NCI-H187 (cell line): ENCODE results near the gene UBE2Q1.

Experiments used
- DNase-seq, 2 experiments: peaks; one replicate each; lab custom pipeline; 2025; lab: John Stamatoyannopoulos, UW

UBE2Q1 gene

GRCh38 chr1:154503898-154504297 lies 54.6 kb downstream of the UBE2Q1 start:
- no peak for DNase-seq

- DNase-seq, result no peak
Measured at GRCh38 chr1:154502744-154503115, 55.7 kb downstream of the UBE2Q1 start.

- no peak for DNase-seq
Measured at GRCh38 chr1:154502066-154502743, 56.3 kb downstream of the UBE2Q1 start, which contains the start of the genes SHE and TDRD10. TSS of gene SHE (minus strand) at chr1:154502412. CDS start at chr1:154502026, 386 bp downstream. TSS of gene TDRD10 (plus strand) at chr1:154502219. CDS start at chr1:154506904, 4,685 bp downstream.

- DNase-seq, result no peak
Measured at GRCh38 chr1:154501423-154502065, 56.9 kb downstream of the UBE2Q1 start.

GRCh38 chr1:154500533-154500932 lies 57.9 kb downstream of the UBE2Q1 start:
- no peak for DNase-seq

GRCh38 chr1:154499446-154499845 lies 59.0 kb downstream of the UBE2Q1 start:
- no peak for DNase-seq
